ENCODE measurements around the gene MAPK6.

Gene MAPK6

DNA sequence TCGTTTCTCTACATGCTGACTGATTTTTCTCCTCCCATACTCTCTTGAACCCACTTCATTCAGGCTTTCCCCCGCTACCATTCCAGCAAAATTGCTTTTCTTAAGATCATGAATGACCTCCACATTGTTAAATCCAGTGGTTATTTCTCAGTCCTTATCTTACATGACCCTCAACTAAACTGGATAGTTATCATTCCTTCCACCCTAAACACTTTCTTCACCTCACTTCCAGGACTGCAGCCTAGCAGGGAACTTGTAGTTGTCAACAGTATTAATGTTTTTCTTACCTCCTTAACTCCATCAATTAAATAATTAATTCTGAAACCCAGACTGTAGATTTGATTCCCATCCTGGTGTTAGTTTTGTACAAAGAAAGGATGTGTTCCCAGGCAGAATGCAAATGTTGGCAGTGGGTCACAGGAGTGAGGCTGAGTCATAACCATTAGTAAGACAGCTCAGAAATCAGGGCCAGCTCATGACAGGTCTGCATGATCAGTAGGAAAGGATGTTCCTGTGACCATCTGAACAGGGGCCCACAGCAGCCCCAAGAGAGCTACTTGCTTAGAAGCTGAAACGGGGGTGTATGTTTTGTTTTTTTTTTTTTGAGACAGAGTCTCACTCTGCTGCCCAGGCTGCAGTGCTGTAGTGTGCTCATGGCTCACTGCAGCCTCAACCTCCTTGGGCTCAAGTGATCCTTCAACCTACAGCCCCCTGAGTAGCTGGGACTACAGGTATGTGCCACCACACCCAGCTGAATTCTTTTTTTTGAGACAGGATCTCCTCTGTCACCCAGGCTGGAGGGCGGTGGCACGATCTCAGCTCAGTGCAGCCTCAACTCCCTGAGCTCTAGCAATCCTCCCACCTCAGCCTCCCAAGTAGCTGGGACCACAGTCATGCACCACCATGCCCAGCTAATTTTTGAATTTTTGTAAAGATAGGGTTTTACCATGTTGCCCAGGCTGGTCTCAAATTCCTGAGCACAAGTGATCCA lies 84.5 kb downstream of the MAPK6 start:
- DNase-seq (ENCODE audit: low read depth), result peak; percentile 84

DNA sequence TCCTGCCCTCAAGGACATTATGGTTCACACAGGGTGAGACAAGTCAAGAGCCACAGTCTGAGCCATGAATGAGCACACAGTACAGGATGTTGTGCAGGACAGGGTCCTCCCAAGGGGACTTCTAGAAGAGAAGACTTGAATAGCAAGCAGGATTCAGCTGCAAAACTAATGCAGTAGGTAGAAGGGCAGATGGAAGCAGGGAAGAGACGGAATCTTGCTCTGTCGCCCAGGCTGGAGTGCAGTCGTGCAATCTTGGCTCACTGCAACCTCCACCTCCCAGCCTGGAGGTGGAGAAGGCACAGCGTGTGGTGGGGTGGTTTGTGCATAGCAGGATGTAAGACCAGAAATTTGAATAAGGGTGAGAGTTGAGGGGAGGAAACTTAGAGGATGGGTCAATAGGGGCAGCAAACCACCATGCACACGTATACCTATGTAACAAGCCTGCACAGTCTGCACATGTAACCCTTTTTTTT lies 85.5 kb downstream of the MAPK6 start:
- DNase-seq (ENCODE audit: low read depth), result no peak

DNA sequence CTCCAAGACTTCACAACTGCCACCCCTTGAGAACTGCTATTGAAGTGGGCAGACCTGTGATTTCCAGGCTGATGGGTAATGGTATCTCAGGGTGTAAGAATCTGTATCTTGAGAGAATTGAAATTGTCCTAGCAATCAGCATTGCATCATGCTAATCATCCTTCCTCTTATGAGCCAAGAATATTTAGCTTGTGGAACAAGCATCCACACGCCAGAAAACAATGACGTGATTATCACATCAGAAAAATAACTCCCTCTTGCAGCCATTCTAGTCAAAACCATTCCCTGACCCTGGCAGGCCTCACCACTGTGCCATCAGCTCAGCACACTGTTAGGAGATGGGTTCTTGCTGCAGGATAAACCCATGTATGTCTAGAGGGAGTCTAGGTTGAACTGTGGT lies 86.8 kb downstream of the MAPK6 start:
- no peak for DNase-seq (ENCODE audit: low read depth)

DNA sequence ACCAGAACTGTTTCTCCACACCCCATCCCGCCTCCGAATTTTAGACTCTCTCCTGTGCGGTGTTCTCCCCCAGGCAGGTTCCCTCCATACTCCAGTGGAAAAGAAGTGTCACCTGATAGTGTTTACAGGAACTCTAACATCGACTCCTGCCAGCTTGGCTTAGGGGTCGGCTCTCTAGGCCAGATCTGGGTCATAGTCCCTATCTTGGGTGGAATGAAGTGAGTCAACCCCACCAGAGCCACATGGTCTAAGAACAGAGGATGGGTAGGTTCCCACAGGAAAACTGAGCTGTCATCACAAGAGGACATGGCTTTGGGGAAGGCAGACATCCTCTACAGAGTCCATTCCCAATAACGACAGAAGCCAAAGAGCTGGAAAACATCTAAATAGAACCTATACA lies 87.6 kb downstream of the MAPK6 start:
- DNase-seq (ENCODE audit: low read depth), result no peak

DNA sequence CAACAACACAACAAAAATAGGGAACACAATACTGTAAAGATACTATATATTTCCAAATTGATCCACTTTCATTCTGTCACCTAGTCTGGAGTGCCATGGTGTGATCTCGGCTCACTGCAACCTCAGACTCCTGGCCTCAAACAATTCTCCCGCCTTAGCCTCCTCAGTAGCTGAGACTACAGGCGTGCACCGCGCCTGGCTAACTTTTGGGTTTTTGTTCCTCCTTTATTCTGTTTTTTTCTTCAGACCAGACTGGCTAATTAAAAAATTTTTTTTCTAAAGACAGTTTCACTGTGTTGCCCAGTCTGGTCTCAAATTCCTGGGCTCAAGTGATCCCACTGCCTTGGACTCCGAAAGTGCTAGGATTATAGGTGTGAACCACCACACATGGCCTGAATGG lies 88.2 kb downstream of the MAPK6 start:
- DNase-seq (ENCODE audit: low read depth), result no peak

DNA sequence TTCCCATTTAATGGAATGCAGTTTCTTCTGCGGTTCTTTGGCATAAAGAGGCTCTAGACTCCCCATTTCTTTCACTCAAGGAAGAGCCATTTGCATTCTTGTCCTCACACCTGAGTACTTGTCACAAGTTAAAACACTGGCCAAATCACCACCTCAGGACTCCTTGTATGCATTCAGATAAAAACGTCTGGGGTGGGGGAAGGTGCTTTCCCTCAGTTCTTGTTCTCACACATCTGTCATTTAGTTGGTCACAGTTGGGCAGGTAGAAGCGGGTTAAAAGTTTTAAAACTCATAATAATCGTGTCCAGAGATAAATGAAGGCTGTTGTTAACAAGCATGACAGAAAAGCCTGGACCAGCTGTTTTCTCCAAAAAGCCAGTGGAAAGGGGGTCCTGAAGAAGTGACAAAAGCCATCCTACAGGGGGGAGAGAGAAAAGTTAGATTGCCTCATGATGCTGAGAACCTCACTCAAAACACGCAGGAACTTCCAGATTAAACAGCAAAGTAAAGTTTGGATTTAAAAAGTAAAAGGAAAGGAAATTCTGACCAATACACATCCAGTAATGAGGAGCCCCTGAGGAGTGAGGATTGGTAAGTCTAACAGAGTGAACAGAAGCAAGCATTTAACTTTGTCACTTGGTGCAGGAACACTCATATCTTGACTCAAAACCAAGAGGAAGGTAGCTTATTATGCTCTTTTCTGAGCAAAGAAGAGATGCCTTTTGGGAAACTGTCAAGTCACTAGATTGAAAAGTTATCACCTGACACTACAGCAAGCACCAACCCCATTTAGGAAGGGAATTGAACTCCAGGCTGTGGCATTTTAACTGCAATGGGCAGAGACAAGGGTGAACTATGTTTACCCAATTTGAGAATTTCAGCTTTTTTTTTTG lies 90.8 kb downstream of the MAPK6 start:
- no peak for DNase-seq (ENCODE audit: low read depth)

DNA sequence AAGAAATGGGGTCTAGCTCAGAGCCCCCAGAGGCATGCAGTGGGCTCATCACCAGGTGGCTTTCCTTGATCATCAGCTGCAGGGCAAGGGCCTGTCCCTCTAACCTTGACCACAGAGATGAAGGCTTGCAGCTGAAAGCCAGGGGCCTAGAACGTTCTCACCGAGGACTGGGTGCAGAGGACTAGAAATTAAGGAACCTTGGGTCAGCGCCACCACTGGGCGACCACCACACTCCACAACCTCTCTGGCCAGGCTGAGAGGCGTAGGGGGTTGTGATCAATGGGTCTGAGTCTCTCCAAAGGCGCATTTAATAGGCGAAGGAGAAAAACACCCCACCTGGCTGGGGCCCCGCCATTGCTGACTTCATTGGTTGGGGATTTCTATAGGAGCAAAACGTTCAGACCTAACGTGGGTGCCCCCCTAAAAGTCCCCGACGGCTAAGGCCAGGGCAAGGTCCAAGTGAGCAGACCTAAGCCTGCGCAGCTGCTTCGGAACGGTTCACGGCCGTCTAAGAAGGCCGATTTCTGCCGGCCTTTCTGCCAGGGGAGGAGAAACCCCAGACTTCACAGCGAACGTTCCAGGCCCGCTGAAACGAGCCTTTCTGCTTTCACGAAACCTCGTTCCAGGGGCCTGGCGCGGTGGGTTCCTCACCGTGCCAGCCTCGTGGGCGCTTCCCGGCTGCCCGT lies 92.6 kb downstream of the MAPK6 start:
- no peak for DNase-seq (ENCODE audit: low read depth)

DNA sequence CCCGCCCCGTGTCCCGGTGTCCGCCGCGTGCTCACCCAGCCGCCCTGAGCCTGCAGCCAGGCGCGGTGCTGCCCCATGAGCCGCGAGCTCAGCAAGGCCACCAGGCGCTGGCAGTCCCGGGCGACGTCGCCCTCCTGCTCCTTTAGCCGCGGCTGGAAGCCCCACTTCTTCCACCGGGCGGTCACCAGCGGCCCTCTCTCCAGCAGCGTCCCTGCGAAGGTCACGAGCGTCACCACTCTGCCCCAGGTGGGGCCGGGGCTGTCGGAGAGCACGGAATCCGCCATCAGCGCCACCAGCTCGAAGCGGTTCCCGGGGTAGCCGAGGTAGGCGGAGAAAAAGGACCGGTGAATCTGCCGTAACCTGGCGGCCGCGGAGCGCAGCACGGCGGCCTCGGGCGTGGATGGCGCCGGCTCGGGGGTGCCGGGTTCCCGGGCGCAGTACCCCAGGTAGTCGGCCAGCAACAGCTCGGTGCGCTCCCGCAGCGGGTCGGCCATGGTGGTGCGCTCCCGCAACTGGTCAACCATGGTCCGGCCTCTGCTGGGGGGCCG lies 93.3 kb downstream of the MAPK6 start:
- DNase-seq (ENCODE audit: low read depth), result no peak

DNA sequence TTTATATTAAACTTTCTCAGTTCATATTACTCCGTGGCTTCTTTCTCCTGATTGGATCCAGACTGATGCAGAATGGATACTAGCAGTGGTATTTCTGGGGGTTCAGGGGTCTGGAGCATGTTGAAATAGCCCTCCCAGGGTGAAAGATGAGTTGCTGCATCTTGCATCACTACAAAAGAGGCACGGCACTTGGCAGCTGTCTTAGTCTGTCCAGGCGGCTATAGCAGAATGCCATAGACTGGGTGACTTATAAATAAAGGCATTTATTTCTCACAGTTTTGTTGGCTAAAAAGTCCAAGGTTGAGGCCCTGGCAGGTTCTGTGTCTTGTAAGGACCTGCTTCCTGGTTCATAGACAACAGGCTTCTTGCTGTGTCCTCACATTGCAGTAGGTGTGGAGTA lies 94.2 kb downstream of the MAPK6 start:
- DNase-seq (ENCODE audit: low read depth), result no peak

DNA sequence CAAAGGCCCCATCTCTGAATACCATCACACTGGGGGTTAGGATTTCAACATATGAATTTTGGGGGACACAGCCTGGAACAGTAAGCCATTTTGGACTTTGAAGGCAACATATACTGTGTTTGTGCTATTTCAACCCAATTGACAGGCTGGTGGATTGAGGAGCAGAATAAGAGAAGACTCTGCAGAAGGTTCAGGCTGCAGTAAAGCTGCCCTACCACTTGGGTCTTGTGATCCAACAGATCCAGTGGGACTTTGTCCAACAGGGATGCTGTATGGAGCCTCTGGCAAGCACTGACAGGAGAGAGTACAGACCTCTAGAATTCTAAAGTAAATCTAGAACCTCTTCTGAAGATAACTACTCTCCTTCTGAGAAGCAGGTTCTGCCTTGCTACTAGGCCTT lies 94.7 kb downstream of the MAPK6 start:
- no peak for DNase-seq (ENCODE audit: low read depth)

DNA sequence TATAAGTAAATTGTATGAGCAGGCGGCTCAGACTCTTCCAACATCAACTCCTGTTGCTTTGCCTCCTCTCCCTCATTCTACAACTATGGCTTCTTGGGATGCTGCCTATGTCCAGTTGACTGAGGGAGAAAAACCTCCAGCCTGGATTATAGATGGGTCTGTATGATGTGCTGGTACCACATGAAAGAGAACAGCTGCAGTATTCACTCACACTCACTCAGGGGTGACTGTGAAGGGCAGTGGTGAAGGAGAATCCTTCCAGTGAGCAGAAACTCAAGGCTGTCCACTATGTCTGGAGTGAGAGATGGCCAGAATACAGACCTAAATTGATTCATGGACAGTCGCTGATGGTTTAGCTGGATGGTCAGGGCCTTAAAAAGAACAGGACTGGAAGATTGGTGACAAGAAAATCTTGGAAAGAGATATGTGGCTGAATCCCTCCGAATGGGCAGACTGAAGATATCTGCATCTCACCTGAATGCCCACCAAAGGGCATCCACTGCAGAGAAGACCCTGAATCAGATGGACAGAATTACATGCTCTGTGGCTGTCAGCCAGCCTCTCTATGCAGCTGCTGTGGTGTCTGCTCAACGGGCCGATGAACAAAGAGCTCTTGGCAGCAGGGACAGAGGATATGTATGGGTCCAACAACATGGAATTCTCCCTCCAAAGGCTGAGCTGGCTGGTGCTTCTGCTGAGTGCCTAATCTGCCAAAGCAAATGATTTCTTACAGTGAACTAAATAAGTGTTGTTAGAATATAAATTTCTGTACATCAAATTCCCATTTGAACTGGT lies 95.4 kb downstream of the MAPK6 start:
- no peak for DNase-seq (ENCODE audit: low read depth)

DNA sequence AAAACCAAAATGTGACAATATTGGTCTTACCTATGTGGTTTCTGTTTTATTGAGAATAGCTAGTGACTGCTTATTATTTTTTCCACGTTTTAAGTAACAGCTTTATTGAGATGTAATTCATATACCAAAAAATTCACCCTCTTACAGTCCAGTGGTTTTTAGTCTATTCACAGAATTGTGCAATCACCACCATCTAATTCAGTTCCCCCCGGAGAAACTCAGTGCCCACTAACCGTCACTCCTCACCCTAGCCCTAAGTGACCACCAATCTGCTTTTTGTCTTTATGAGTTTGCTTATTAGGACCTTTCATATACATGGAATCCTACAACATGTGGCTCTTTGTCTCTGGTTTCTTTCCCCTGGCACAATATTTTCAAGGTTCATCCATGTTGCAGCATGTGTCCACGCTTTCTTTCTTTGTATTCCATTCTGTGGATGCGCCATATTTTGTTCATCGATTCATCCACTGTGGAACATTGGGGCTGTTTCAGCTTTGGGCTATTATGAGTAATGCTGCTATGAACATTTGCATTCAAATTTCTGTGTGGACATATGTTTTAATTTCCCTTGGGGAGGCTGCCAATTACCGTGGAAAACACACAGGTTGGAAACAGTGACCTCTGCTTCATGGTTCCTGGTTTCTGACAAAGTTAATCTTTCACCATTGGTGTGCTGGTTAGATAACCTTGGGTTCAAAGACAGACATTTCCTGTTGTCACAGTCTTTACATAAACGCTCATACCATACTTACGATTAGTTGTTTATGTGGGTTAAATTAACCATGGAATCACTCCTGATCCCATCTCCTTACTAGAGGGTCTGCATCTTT lies 96.8 kb downstream of the MAPK6 start:
- DNase-seq (ENCODE audit: low read depth), result no peak

Measured in HS-5 (cell line).